K562 (cell line): ENCODE data around the gene CEBPE. TPM values are rescaled to one million over a fixed set of nuclear protein-coding genes. Genes with fewer than 3 reads are reported as not detected.
A peak's percentile ranks its signal among the peaks of the same experiment; 100 is the strongest.

Experiments used
- BDP1 ChIP-seq: IDR thresholded peaks from 3 replicates; pipeline ENCODE4 v1.6.1; 2011; ENCODE audit not compliant: insufficient read length, insufficient read depth
- CBFA2T3 ChIP-seq: fragments of 450-650 bp; IDR thresholded peaks from 2 replicates; pipeline ENCODE4 v1.6.1; 2017
- CEBPB ChIP-seq: fragments of 450-650 bp; IDR thresholded peaks from 2 replicates; pipeline ENCODE4 v1.6.1; 2016; ENCODE audit warnings: missing genetic modification characterization, missing compliant biosample characterization
- CTBP1 ChIP-seq: fragments of 450-650 bp; IDR thresholded peaks from 2 replicates; pipeline ENCODE4 v1.6.1; 2016; ENCODE audit warnings: borderline replicate concordance
- E2F1 ChIP-seq: sonication (generic); formaldehyde crosslinking; IDR thresholded peaks from 2 replicates; pipeline ENCODE4 v1.8.1; 2023; ENCODE audit warnings: mild to moderate bottlenecking, missing genetic modification reagents, moderate library complexity
- ETV6 ChIP-seq, 3 experiments: fragments of 150-350 bp in 1 of 3; sonication (generic) in 1 of 3; formaldehyde crosslinking in 1 of 3; IDR thresholded peaks; 2 replicates each; pipeline versions ENCODE4 v1.6.1 to v1.8.0; 2014 to 2022; ENCODE audit warnings: borderline replicate concordance in 2 of 3, low read depth in 2 of 3, antibody characterized with exemption in 1 of 3, low read length in 1 of 3, mild to moderate bottlenecking in 1 of 3, missing genetic modification reagents in 1 of 3
- GABPB1 ChIP-seq: sonication (generic); formaldehyde crosslinking; IDR thresholded peaks from 2 replicates; pipeline ENCODE4 v1.8.0; 2022; ENCODE audit warnings: mild to moderate bottlenecking, missing genetic modification reagents
- ID3 ChIP-seq, 2 experiments: fragments of 250-450 bp in 1 of 2; fragments of 450-650 bp in 1 of 2; sonication (Bioruptor Pico) in 1 of 2; IDR thresholded peaks; 2 replicates each; pipeline versions ENCODE4 v1.6.1 to v1.8.0; 2016 to 2021; ENCODE audit warnings: mild to moderate bottlenecking in 2 of 2, moderate library complexity in 2 of 2, missing compliant biosample characterization in 1 of 2, missing genetic modification characterization in 1 of 2
- NR2F6 ChIP-seq: fragments of 450-650 bp; formaldehyde crosslinking; IDR thresholded peaks from 2 replicates; pipeline ENCODE4 v1.4.0; 2020; ENCODE audit warnings: mild to moderate bottlenecking
- PCBP2 ChIP-seq: fragments of 200-400 bp; formaldehyde crosslinking; IDR thresholded peaks from 2 replicates; pipeline ENCODE4 v1.6.1; 2018; ENCODE audit warnings: low read length, low read depth, mild to moderate bottlenecking, moderate library complexity; ENCODE audit not compliant: poor library complexity, severe bottlenecking
- RREB1 ChIP-seq: fragments of 250-450 bp; sonication (Bioruptor Pico); IDR thresholded peaks from 2 replicates; pipeline ENCODE4 v1.4.0; 2020
- TCF7 ChIP-seq: sonication (generic); IDR thresholded peaks from 2 replicates; pipeline ENCODE4 v1.6.1; 2016; ENCODE audit warnings: antibody characterized with exemption, borderline replicate concordance
- TFAM ChIP-seq: fragments of 250-450 bp; sonication (Bioruptor Pico); conservative IDR thresholded peaks from 2 replicates; pipeline ENCODE4 v1.5.0; 2021; ENCODE audit warnings: mild to moderate bottlenecking, moderate library complexity
- ZFP1 ChIP-seq: fragments of 450-650 bp; formaldehyde crosslinking; IDR thresholded peaks from 2 replicates; pipeline ENCODE4 v1.4.0; 2020; ENCODE audit warnings: mild to moderate bottlenecking, mixed read lengths
- ZNF239 ChIP-seq: fragments of 250-450 bp; sonication (Bioruptor Pico); IDR thresholded peaks from 2 replicates; pipeline ENCODE4 v1.4.0; 2020; ENCODE audit warnings: mild to moderate bottlenecking
- ZNF644 ChIP-seq: fragments of 200-800 bp; sonication (Bioruptor generic); IDR thresholded peaks from 2 replicates; pipeline ENCODE4 v1.6.1; 2016; ENCODE audit warnings: low read depth, missing genetic modification characterization, missing compliant biosample characterization
- ZNF717 ChIP-seq: fragments of 250-450 bp; sonication (Bioruptor Pico); IDR thresholded peaks from 2 replicates; pipeline ENCODE4 v1.5.0; 2021
- polyA plus RNA-seq, 8 experiments: library from polyadenylated mRNA; depleted of rRNA in 4 of 8; stranded (reverse) in 5 of 8; unstranded in 3 of 8; fragments of >200 nt; fragmentation: Nextera tagmentation in 2 of 8; fragmentation: Illumina TruSeq in 1 of 8; extraction: Ambion mirVana in 2 of 8; extraction: Trizol in 1 of 8; gene quantifications; 2 replicates each; pipeline versions ENCODE4 v1.2.1 to v1.2.3, GENCODE V29; 2011 to 2014; ENCODE audit warnings: inconsistent platforms in 1 of 8, missing spikeins in 1 of 8
- total RNA-seq, 7 experiments: library from RNA; depleted of rRNA in 6 of 7; stranded (reverse); fragments of >200 nt in 6 of 7; fragmentation: Illumina TruSeq in 2 of 7; extraction: Trizol in 2 of 7; gene quantifications; 2 replicates each; pipeline versions ENCODE4 v1.2.1 to v1.2.3, GENCODE V29; 2011 to 2021; ENCODE audit warnings: low replicate concordance in 1 of 7

Gene CEBPE
- total and polyA plus RNA-seq, 9 of the 15 experiments (the other 6 are each of a cell fraction or from before 2014, with no cell fraction given): 0.09 to 0.15 (median 0.13) TPM; not detected in 6

GRCh38 chr14:23070262-23071129 lies 48.6 kb downstream of the CEBPE start (continued):
- no peak for TF ChIP-seq ID3 (CRISPR knock-in tag; IDR thresholded peaks at IDR 0.05)
- no peak for TF ChIP-seq ID3 (tag; IDR thresholded peaks at IDR 0.05)
- no peak for TF ChIP-seq E2F1 (CRISPR knock-in tag)
- TF ChIP-seq RREB1 (CRISPR knock-in tag): no peak
- no peak for TF ChIP-seq TCF7
- no peak for TF ChIP-seq ZNF239 (CRISPR knock-in tag)
- TF ChIP-seq PCBP2: no peak
- no peak for TF ChIP-seq NR2F6 (CRISPR knock-in tag)
- TF ChIP-seq GABPB1: peak; percentile 3; the same call in 1 of the 2 replicates
- no peak for TF ChIP-seq CEBPB
- no peak for TF ChIP-seq ZFP1 (CRISPR knock-in tag)
- no peak for TF ChIP-seq CBFA2T3
- TF ChIP-seq BDP1: no peak
- TF ChIP-seq ETV6 (IDR thresholded peaks at IDR 0.05; ENCODE audit: borderline replicate concordance in 1 of 2, low read depth in 2 of 2, low read length in 1 of 2): no peak
- TF ChIP-seq ETV6 (CRISPR knock-in tag; IDR thresholded peaks at IDR 0.05; ENCODE audit: borderline replicate concordance): no peak
- TF ChIP-seq TFAM (CRISPR knock-in tag): no peak
- TF ChIP-seq ZNF717: no peak
- TF ChIP-seq CTBP1: 0 out of 2 replicates have a peak, but pooled peaks have one; percentile 49
- no peak for TF ChIP-seq ZNF644
